ENCODE results near the gene COBL.

COBL gene

DNA sequence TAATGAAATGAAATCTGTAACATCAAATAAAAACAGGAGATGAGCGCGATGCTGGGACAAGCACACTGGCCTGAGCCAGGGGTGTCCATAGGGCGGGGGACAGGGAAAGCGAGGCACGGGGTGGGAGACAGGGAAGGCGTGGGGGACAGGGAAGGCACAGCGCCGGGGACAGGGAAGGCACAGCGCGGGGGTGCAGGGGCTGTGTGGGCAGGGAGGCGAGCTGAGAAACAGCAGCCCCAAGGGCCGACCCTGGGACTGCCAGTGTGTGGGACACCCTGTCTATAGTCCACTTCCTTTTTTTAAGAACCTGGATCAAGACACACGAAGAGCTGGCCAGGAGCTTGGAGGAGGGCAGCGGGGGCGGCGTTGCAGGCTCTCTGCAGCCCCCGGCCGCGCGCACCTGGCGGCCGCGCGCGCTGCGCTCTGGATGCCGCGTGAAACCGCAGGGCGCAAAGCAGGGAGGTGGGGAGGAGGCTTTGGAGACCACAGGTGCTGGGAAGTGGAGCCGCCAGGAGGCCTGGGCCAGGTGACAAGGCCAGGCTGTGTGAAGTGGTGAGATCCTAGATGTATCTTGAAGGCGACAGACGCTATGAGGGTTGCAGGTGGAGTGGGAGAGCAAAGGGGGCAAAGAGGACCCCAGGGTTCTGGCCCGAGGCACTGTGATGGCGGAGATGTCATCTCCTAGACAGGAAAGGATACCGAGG is 157.7 kb downstream of the COBL start:
- TF ChIP-seq, protein P1, sequence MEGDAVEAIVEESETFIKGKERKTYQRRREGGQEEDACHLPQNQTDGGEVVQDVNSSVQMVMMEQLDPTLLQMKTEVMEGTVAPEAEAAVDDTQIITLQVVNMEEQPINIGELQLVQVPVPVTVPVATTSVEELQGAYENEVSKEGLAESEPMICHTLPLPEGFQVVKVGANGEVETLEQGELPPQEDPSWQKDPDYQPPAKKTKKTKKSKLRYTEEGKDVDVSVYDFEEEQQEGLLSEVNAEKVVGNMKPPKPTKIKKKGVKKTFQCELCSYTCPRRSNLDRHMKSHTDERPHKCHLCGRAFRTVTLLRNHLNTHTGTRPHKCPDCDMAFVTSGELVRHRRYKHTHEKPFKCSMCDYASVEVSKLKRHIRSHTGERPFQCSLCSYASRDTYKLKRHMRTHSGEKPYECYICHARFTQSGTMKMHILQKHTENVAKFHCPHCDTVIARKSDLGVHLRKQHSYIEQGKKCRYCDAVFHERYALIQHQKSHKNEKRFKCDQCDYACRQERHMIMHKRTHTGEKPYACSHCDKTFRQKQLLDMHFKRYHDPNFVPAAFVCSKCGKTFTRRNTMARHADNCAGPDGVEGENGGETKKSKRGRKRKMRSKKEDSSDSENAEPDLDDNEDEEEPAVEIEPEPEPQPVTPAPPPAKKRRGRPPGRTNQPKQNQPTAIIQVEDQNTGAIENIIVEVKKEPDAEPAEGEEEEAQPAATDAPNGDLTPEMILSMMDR (IDR thresholded peaks at IDR 0.05; ENCODE audit: insufficient read depth, low read depth, low read length, missing control alignments): no peak
- DNase-seq (ENCODE audit: low read depth): no peak
- H3K4me3 ChIP-seq (ENCODE audit: low read length): no peak overlapping the region

DNA sequence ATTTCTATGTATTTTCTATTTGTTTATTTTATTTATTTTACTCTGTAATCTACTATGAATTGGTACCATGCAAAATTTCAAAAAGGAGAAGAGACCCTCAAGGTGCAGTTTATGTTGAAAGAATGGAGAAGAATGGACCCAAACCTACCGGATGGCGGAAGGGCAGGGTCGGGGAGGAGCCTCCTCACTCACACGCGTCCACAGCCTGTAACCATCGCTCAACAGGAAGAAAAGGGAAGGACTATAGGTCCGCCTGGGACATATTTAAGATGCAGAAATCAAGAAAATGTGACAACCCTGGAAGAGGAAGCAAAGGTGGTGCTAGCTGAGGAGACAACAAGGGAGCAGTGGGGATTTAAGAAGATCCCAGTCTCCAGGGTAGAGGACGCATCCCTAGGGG is 158.4 kb downstream of the COBL start:
- TF ChIP-seq, protein P1 (IDR thresholded peaks at IDR 0.05; ENCODE audit: insufficient read depth, low read depth, low read length, missing control alignments): no peak
- DNase-seq (ENCODE audit: low read depth): no peak
- H3K4me3 ChIP-seq (ENCODE audit: low read length): no peak overlapping the region

DNA sequence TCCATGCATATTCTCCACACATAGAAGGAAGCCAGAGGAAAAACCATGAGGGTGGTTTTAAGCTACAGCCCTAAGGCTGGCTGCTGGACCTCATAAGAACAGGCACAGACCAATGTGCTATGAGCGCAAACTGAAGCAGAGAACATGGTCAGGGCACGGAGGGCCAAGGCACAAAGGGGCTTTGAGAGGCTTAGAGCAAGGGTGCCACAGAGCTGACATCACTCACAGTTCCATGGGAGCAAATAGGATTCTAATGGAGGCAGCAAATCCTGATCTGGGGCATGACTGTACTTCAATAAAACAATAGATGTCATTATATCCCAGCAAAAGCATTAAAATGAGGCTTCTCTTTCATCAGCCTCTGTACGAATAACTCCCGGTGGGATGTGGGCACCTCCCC is 162.4 kb downstream of the COBL start:
- no peak for DNase-seq (ENCODE audit: low read depth)
- H3K4me3 ChIP-seq (ENCODE audit: low read length): no peak overlapping the region
- TF ChIP-seq, protein P1 (IDR thresholded peaks at IDR 0.05; ENCODE audit: insufficient read depth, low read depth, low read length, missing control alignments): no peak

DNA sequence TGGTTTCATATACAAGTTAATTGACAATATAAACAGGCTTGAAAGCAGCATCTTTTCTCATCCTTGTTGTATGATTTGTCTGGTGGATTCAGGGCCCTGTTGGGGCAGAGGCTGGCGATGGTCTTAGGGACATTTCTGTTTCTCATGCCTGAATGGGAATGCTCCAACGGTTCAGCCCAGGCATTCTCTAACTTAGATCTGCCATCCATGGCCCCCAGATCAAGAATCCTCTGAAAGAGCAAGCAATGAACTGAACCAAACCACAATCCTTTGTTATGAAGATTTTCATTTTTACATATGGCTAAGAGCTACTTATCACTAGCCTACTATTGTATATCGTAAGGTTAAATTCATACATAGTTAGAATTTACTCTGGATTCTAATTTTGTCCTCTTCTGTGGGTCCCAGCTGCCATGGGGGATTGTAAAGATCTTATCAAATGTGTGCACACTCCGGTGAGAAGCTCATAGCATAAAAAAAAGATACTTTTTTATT is 163.9 kb downstream of the COBL start:
- no peak overlapping the region for H3K4me3 ChIP-seq (ENCODE audit: low read length)
- TF ChIP-seq, protein P1 (IDR thresholded peaks at IDR 0.05; ENCODE audit: insufficient read depth, low read depth, low read length, missing control alignments): no peak
- no peak for DNase-seq (ENCODE audit: low read depth)

DNA sequence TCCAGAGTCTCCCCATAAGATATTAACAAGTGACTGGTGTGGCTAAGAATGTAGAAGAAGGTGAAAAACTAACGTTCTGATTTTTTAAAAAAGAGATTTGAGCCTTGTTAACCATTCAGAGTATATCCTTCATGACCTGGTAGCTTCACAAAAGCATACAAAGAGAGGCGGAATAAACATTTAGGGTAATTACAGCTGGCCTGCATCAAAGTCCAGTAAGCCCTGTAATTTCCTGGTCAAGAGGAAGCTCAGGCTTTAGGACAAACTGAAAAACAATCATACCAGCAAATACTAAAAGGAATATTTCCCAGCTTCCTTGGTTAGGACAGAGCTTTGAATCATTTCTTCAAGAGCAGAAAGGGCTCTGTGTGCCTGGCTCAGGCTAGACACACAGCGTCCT is 165.2 kb downstream of the COBL start:
- H3K4me3 ChIP-seq (ENCODE audit: low read length): no peak overlapping the region
- DNase-seq (ENCODE audit: low read depth): no peak
- TF ChIP-seq, protein P1 (IDR thresholded peaks at IDR 0.05; ENCODE audit: insufficient read depth, low read depth, low read length, missing control alignments): no peak

DNA sequence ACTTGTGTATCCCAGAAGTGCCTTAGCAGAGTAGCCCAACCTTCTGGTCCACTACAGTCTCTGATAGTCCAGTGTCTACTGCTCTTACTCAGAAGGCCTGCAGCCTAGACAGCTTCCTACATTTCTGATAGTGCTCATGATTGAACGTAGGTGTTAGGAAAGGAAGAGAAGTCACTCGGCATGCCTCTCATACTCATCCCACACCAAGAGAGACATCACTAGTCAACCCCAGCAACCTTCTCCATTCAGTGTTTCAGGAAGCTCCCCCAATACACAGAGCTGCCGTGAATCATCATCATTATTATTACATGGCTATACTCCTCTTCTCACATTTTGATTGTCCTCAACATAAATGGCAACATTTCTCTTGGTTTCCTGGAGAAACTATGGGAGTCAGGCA is 166.4 kb downstream of the COBL start:
- no peak for DNase-seq (ENCODE audit: low read depth)
- TF ChIP-seq, protein P1 (IDR thresholded peaks at IDR 0.05; ENCODE audit: insufficient read depth, low read depth, low read length, missing control alignments): no peak

DNA sequence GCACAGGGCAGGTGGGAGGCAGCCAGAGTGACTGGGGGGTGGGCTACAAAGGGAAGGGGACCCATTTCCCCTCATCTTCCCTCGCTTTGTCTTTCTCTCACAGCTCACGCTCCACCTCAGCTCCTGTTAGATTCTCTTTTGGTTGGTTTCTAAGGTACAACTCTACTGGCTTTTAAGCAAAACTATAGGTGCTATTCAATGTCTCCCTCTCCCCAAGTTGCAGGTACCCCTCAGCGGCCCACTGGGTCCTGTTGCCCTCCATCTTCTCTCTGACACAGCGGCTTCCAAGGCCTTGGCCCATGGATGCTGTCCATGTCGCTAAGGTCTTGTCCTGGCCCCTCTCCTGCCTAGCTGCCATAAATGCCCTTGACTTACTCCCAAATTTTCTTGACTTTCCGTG is 168.4 kb downstream of the COBL start:
- TF ChIP-seq, protein P1 (IDR thresholded peaks at IDR 0.05; ENCODE audit: insufficient read depth, low read depth, low read length, missing control alignments): no peak
- no peak overlapping the region for H3K4me3 ChIP-seq (ENCODE audit: low read length)
- DNase-seq (ENCODE audit: low read depth): no peak

More for the DNA sequence above, 166.4 kb downstream of the COBL start:
- no peak overlapping the region for H3K4me3 ChIP-seq (ENCODE audit: low read length)
